Neural progenitor cell (in vitro differentiated cells): ENCODE measurements around the gene SUPT4H1. TPM values are rescaled to one million over a fixed set of nuclear protein-coding genes. Genes with fewer than 3 reads are reported as not detected.

Experiments used
- DNase-seq: peaks from one replicate; pipeline ENCODE4 v3.0.0-alpha.2; 2016; ENCODE audit warnings: low spot score
- H2AFZ ChIP-seq: fragments of 200-600 bp; sonication (generic); replicated peaks from 2 replicates; pipeline ENCODE4 v1.6.1; 2016; ENCODE audit warnings: antibody characterized with exemption
- H3F3A ChIP-seq: fragments of 200-600 bp; sonication (generic); 2 replicates; pipeline ENCODE4 v1.6.1; 2016; ENCODE audit warnings: antibody characterized with exemption, low read depth
- H3K27ac ChIP-seq: fragments of 200-600 bp; sonication (generic); 2 replicates; pipeline ENCODE4 v1.5.1; 2016; ENCODE audit warnings: mild to moderate bottlenecking
- H3K27me3 ChIP-seq: fragments of 200-600 bp; sonication (generic); 2 replicates; pipeline ENCODE4 v1.6.1; 2016; ENCODE audit warnings: mild to moderate bottlenecking, moderate library complexity
- H3K36me3 ChIP-seq: fragments of 200-600 bp; sonication (generic); 2 replicates; pipeline ENCODE4 v1.5.1; 2016
- H3K4me1 ChIP-seq: fragments of 200-600 bp; sonication (generic); 2 replicates; pipeline ENCODE4 v1.6.1; 2016; ENCODE audit warnings: mixed run types
- H3K4me2 ChIP-seq: fragments of 200-600 bp; sonication (generic); 2 replicates; pipeline ENCODE4 v1.6.1; 2016
- H3K4me3 ChIP-seq: fragments of 200-600 bp; sonication (generic); 2 replicates; pipeline ENCODE4 v1.5.1; 2016
- H3K79me2 ChIP-seq: fragments of 200-600 bp; sonication (generic); 2 replicates; pipeline ENCODE4 v1.6.1; 2016; ENCODE audit warnings: low read depth
- H3K9ac ChIP-seq: fragments of 200-600 bp; sonication (generic); 2 replicates; pipeline ENCODE4 v1.6.1; 2016
- H3K9me3 ChIP-seq: fragments of 200-600 bp; sonication (generic); 2 replicates; pipeline ENCODE4 v1.5.1; 2016; ENCODE audit warnings: low read depth
- H4K20me1 ChIP-seq: fragments of 200-600 bp; sonication (generic); 2 replicates; pipeline ENCODE4 v1.6.1; 2016; ENCODE audit warnings: low read depth
- H3K27ac Mint-ChIP-seq: 3 replicates; pipeline ENCODE4 v1.8.0; 2021; ENCODE audit warnings: mixed read lengths
- H3K27me3 Mint-ChIP-seq: 2 replicates; pipeline ENCODE4 v1.8.0; 2022; ENCODE audit warnings: low read depth, mild to moderate bottlenecking, inconsistent platforms, moderate library complexity, mixed read lengths; ENCODE audit not compliant: insufficient read depth
- H3K36me3 Mint-ChIP-seq: 3 replicates; pipeline ENCODE4 v1.8.0; 2021; ENCODE audit warnings: mixed read lengths
- H3K4me1 Mint-ChIP-seq: 3 replicates; pipeline ENCODE4 v1.8.0; 2021; ENCODE audit warnings: mixed read lengths
- H3K4me3 Mint-ChIP-seq: 3 replicates; pipeline ENCODE4 v1.8.0; 2021; ENCODE audit warnings: mild to moderate bottlenecking, moderate library complexity, mixed read lengths
- H3K9me3 Mint-ChIP-seq: 3 replicates; pipeline ENCODE4 v1.8.0; 2020; ENCODE audit warnings: mixed read lengths
- EZH2 ChIP-seq: fragments of 200-600 bp; sonication (generic); IDR thresholded peaks from 2 replicates; pipeline ENCODE4 v1.6.1; 2017; ENCODE audit warnings: antibody characterized with exemption, mild to moderate bottlenecking, moderate library complexity
- EZH2phosphoT487 ChIP-seq: fragments of 200-600 bp; sonication (generic); IDR thresholded peaks from 2 replicates; pipeline ENCODE4 v1.6.1; 2017; ENCODE audit warnings: antibody characterized with exemption
- total RNA-seq: library from RNA; depleted of rRNA; stranded (reverse); fragments of >200 nt; gene quantifications from 2 replicates; pipeline ENCODE4 v1.2.3, GENCODE V29; 2015; ENCODE audit warnings: low replicate concordance
- TF ChIP-seq, protein P1 (sequence below): fragments of 200-600 bp; sonication (generic); IDR thresholded peaks from 2 replicates; pipeline ENCODE4 v1.5.1; 2017; ENCODE audit warnings: antibody characterized with exemption, mild to moderate bottlenecking

SUPT4H1 gene
- total RNA-seq, 1 donor from 2014 or later: 103 TPM

DNA sequence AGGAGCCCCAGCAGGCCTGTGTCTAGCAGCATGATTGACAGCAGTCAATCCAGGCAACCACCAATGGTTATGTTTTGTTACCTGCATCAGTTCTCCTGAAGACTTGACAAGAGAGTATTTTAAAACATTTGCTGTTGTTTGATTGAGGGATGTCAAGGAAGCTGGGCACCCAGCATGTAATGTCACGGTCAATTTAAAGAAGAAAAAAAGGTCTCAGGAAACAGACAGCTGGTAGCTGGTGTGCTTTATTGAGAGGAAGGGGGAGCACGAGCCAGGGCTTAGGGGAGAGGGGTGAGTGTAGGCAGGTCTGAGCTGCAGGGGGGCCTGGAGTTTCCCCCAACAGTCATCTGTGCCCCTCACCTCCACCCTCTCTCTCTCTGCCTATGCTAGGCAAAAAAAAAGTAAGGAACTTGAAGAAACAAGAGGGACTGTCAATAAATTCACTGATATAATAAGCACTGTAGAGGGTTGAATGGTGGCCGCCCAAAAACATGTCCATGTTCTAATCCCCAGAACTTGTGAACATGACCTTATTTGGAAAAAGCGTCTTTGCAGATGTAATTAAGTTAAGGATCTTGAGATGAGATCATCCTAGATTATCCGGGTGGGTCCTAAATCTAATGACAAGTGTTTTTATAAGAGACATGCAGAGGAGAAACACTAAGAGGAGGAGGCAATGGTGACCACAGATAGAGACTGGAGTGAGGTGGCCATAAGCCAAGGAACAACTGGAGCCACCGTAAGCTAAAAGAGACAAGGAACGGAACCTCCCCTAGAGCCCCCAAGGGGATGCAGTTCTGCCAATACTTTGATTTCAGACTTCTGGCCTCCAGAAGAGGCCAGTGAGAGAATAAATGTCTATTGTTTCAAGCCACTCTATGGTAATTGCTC lies 37.9 kb downstream of the SUPT4H1 start:
- peak overlapping the region; percentile 68 for H3K4me3 Mint-ChIP-seq
- TF ChIP-seq, protein P1, sequence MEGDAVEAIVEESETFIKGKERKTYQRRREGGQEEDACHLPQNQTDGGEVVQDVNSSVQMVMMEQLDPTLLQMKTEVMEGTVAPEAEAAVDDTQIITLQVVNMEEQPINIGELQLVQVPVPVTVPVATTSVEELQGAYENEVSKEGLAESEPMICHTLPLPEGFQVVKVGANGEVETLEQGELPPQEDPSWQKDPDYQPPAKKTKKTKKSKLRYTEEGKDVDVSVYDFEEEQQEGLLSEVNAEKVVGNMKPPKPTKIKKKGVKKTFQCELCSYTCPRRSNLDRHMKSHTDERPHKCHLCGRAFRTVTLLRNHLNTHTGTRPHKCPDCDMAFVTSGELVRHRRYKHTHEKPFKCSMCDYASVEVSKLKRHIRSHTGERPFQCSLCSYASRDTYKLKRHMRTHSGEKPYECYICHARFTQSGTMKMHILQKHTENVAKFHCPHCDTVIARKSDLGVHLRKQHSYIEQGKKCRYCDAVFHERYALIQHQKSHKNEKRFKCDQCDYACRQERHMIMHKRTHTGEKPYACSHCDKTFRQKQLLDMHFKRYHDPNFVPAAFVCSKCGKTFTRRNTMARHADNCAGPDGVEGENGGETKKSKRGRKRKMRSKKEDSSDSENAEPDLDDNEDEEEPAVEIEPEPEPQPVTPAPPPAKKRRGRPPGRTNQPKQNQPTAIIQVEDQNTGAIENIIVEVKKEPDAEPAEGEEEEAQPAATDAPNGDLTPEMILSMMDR: no peak
- TF ChIP-seq EZH2 (no peak), EZH2phosphoT487 (no peak)
- no peak overlapping the region for H3K27ac ChIP-seq
- no peak overlapping the region for H3K4me2 ChIP-seq
- no peaks in the 10 kb centered on the region for H3K4me1 ChIP-seq
- H3K36me3 Mint-ChIP-seq: peaks cover 5% of the 10 kb centered on the region
- H3K36me3 ChIP-seq: no peaks in the 10 kb centered on the region
- H3K79me2 ChIP-seq: no peaks in the 10 kb centered on the region
- H3K9ac ChIP-seq: no peak overlapping the region
- H3K4me3 ChIP-seq: no peak overlapping the region
- H3K4me1 Mint-ChIP-seq: peaks cover 33% of the 10 kb centered on the region
- H3K9me3 ChIP-seq: no peaks in the 10 kb centered on the region
- no peak overlapping the region for H2AFZ ChIP-seq
- no peaks in the 10 kb centered on the region for H3K9me3 Mint-ChIP-seq
- H3K27ac Mint-ChIP-seq: peak overlapping the region; percentile 69
- H3F3A ChIP-seq: no peaks in the 10 kb centered on the region
- H4K20me1 ChIP-seq: no peaks in the 10 kb centered on the region
- peaks cover 20% of the 10 kb centered on the region for H3K27me3 Mint-ChIP-seq
- no peak for DNase-seq
- H3K27me3 ChIP-seq: no peaks in the 10 kb centered on the region

DNA sequence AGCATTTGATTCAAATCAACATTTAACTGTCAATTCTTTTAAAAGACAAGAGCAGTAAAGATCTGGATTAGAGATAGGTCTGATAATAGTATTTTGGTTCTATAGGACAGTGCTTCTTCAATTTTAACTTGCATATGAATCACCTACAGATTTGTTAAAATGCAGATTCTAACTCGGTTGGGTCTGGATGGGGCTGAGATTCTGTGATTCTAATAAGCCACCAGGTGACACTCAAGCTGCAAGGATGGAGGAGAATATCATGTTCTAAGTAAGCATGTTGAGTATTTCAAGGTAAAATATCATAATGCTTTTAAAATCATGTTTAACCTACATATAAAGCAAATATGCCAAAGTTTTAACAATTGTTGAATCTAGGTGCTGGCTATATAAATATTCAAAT lies 39.2 kb downstream of the SUPT4H1 start:
- no peak for TF ChIP-seq EZH2
- TF ChIP-seq, protein P1: no peak
- TF ChIP-seq EZH2phosphoT487: no peak
- no peaks in the 10 kb centered on the region for H3F3A ChIP-seq
- Mint-ChIP-seq H3K36me3 (peaks cover 5% of the 10 kb centered on the region), H3K4me3 (peak overlapping the region; percentile 63), H3K27me3 (peaks cover 21% of the 10 kb centered on the region), H3K9me3 (no peaks in the 10 kb centered on the region), H3K27ac (peak overlapping the region; percentile 36), H3K4me1 (peaks cover 34% of the 10 kb centered on the region)
- H3K79me2 ChIP-seq: no peaks in the 10 kb centered on the region
- no peaks in the 10 kb centered on the region for H3K9me3 ChIP-seq
- H2AFZ ChIP-seq: no peak overlapping the region
- H3K4me2 ChIP-seq: no peak overlapping the region
- H3K9ac ChIP-seq: no peak overlapping the region
- DNase-seq: no peak
- no peaks in the 10 kb centered on the region for H3K27me3 ChIP-seq
- H3K27ac ChIP-seq: no peak overlapping the region
- H3K4me3 ChIP-seq: no peak overlapping the region
- H3K36me3 ChIP-seq: no peaks in the 10 kb centered on the region
- H3K4me1 ChIP-seq: no peaks in the 10 kb centered on the region
- H4K20me1 ChIP-seq: no peaks in the 10 kb centered on the region

DNA sequence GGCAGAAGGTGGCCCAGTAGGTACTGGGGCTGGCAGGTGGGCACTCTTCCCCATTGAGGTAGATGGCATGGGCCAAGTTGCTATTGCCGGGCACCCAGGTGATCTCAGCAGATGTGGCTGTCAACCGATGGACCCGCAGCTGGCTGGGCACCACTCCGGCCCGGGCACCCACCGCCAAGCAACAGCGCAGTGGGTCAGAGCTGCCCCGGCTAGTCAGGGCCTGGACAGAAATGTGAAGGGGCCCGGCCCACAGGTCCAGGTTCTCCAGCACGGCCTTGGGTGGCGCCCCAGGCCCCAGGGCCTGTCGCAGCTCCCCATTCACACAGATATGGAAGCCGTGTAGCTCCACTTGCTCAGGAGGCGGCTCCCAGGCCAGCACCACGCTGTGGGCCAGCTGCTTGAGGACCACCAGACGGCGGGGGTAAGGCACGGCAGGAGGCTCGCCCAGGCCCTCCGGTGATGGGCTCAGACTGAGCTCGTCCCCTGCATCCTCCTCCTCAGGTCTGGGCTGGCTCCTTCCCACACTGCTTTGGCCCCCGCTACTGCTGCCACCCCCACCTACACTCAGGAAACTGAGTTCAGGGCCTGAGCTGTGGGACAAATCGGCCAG lies 39.9 kb downstream of the SUPT4H1 start:
- Mint-ChIP-seq H3K27me3 (peaks cover 23% of the 10 kb centered on the region), H3K27ac (peak overlapping the region; percentile 36), H3K4me3 (peak overlapping the region; percentile 63), H3K4me1 (peaks cover 38% of the 10 kb centered on the region), H3K9me3 (no peaks in the 10 kb centered on the region), H3K36me3 (peaks cover 5% of the 10 kb centered on the region)
- H2AFZ ChIP-seq: no peak overlapping the region
- H4K20me1 ChIP-seq: no peaks in the 10 kb centered on the region
- no peak overlapping the region for H3K27ac ChIP-seq
- no peaks in the 10 kb centered on the region for H3K9me3 ChIP-seq
- H3K36me3 ChIP-seq: no peaks in the 10 kb centered on the region
- TF ChIP-seq EZH2phosphoT487 (no peak), EZH2 (no peak)
- TF ChIP-seq, protein P1: no peak
- no peaks in the 10 kb centered on the region for H3F3A ChIP-seq
- H3K4me1 ChIP-seq: no peaks in the 10 kb centered on the region
- no peak overlapping the region for H3K9ac ChIP-seq
- no peaks in the 10 kb centered on the region for H3K27me3 ChIP-seq
- no peak for DNase-seq
- no peak overlapping the region for H3K4me2 ChIP-seq
- H3K4me3 ChIP-seq: no peak overlapping the region
- no peaks in the 10 kb centered on the region for H3K79me2 ChIP-seq
